Fibroblast of mammary gland (primary cell): ENCODE measurements around the gene MTHFR.

Experiments
- DNase-seq: peaks from one replicate; pipeline ENCODE4 v3.0.0-alpha.2; 2010; ENCODE audit warnings: low read depth
- H3K4me3 ChIP-seq: 2 replicates; pipeline ENCODE4 v1.5.1; 2011; ENCODE audit warnings: low read depth, mild to moderate bottlenecking, low read length, moderate library complexity; ENCODE audit not compliant: control insufficient read depth
- TF ChIP-seq, protein P1 (sequence below): conservative IDR thresholded peaks from 2 replicates; pipeline ENCODE4 v1.5.1; 2011; ENCODE audit warnings: low read depth, low read length, inconsistent platforms; ENCODE audit not compliant: control insufficient read depth, insufficient read depth

The MTHFR gene

DNA sequence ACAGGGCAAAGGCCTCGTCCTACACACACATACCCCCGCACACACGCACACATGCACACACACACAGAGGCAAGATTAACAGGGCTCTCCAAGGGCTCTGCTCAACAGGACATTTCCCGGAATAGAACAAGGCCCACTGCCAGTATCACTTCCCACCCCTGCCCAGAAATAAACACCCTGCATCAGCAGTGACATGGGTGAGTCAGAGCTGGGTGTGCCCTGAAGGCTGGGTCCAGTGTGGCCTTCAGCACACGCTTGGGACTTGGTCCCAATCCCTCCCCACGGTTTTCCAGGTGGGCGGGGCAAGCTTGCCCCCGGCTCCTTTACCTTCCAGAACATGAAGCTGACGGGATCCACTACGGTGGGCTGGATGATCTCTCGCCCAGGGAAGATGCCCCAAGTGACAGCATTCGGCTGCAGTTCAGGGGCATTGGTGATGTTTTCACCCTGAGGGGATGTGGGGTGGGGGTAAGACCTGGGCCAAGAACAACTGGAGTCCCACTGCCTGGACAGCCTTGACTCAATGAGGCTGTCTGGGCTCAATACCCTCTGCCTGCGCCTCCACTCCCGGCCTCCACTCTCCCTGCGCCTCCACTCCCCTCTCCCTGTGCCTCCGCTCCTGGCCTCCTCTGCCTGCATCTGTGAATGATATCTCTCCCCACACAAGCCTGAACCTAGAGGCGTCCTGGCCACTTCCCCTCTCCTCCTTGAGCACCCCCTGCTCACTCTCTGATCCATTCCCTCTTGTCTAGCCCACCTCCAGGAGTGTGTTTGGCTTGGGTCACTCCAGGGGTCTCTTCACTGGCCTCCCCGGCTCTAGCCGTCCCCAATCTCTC is 14.7 kb downstream of the MTHFR start:
- TF ChIP-seq, protein P1, sequence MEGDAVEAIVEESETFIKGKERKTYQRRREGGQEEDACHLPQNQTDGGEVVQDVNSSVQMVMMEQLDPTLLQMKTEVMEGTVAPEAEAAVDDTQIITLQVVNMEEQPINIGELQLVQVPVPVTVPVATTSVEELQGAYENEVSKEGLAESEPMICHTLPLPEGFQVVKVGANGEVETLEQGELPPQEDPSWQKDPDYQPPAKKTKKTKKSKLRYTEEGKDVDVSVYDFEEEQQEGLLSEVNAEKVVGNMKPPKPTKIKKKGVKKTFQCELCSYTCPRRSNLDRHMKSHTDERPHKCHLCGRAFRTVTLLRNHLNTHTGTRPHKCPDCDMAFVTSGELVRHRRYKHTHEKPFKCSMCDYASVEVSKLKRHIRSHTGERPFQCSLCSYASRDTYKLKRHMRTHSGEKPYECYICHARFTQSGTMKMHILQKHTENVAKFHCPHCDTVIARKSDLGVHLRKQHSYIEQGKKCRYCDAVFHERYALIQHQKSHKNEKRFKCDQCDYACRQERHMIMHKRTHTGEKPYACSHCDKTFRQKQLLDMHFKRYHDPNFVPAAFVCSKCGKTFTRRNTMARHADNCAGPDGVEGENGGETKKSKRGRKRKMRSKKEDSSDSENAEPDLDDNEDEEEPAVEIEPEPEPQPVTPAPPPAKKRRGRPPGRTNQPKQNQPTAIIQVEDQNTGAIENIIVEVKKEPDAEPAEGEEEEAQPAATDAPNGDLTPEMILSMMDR: no peak
- DNase-seq: peak; percentile 95
- H3K4me3 ChIP-seq: no peak overlapping the region

DNA sequence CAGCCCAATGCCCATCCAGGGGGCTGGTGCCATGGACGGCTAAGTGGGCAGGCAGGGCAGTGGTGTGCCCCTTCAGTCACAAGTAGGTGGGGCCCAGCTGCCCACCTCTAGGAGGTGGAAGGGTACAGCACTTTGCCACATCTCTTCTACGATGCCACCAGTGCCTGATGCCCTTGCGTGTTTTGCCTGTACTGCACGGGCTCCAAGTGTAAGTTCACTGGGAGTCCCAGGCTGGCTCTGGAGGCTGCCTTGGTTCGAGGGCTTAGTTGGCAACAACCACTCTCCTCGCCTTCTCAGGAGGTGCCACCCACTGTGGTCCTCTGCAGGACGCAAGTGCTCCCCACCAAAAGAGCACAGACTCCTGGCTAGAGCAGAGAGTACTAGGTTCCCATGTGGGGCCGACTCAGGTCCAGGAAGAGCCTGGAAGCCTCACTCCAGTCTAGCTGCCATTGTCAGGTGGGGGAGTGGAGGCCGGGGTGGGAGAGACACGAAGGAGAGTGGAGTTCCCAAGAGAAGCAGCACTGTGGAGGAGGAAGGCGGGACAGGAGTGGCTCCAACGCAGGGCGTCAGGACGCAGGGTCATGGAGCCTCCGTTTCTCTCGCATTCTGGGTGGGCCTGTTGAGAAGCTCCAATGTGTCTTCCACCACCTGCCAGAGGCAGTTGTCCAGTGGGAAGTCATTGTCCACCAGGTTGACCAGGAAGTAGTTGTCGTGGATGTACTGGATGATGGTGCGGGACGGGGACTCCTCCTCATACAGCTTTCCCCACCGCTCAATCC is 15.5 kb downstream of the MTHFR start:
- TF ChIP-seq, protein P1: no peak
- H3K4me3 ChIP-seq: no peak overlapping the region
- DNase-seq: no peak

DNA sequence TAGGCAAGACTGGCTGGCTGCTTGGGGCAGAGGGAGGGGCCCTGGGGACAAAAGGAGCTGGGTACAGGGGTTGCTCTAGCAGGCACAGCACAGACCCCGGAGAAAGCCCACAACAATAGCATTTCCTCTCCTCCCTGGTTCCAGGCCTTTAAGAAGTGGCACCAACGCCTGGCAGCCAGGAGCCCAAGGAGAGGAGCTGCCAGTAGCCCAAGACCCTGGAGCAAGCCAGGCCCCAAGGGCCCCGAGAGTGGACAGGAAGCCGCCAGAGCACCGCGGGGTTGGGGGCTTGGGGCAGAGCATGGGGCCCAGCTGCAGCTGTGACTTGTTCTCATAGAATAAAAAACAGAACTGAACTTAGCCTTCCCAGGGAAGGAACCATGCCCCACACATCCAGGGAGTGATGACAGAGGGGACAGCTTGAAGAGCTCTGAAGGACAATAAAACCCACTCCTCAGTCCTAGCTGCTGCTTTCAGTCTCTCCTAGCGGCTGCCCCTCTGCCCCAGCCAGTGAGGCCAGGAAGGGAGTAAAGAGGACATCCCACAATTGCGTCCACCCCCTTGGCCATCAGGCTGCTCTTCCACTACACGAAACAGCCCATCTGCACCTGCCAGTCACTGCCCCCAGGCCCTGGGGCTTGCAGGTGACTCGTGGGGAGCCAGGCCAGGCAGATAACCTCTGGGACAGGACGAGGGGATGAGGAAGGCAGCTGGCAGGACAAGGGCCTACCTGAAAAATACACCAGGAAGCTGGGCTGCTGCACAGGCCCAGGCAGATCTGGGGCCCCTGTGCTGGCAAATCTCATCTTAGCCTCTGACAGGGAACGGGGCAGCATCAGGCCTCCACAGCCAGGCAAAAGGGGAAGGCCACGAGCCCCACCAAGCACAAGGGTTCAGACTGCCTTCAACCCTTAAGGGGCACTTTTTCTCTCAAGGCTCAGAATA is 16.4 kb downstream of the MTHFR start:
- no peak overlapping the region for H3K4me3 ChIP-seq
- TF ChIP-seq, protein P1: no peak
- DNase-seq: no peak

DNA sequence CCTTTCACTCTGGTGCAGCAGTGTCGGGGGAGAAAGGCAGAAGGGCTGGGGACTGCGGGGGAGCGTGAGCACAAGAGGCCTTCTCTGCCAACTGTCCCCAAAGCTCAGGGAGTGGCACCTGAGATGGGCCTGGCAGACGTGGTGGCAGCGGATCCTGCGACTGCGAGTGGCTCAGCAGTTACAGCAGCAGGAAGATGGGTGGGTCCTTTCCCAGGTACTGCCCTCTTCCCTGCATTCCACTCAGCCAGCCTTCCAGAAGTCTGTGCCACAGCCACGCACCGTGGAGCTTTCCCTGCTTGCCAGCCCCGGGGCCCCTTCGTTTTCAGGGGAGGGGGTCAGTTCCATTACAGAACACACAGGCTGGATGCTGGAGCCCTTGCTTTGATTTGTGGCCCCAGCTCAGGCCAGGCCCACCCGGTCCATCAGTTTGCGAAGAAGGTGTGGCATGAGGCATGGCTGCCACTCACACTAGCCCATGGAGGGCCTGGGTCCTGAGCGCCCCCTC is 17.2 kb downstream of the MTHFR start:
- no peak for DNase-seq
- TF ChIP-seq, protein P1: no peak
- H3K4me3 ChIP-seq: no peak overlapping the region

DNA sequence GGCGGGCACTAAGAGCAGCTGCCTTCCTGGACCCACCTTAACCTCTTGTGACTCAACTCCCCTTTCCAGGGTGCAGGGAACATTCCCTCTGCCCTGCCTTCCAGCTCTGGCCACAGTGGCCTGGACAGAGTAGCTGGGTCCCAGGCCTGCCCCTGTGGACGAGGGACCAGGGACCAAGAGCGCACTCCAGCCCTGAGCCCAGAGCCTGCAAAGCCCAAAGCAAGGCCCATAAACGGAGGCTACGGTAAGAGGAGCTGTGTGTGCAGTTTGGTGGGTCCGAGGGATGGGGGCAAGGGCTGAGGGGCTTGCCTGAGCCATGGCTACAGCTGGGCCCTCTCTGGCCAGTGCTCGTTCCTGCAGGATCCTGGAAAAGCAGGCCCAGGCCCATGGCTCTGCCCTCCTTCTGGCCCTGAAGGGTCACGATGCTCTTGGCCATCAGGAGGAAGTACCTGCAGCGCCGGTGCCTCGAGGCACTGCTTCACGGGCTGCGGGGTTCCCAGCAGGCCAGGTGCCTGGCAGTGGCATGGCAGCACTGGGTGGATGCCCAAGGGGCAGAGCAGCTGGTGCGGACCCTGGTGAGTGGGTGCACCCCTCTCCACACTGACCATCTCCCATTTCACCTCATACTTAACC is 17.8 kb downstream of the MTHFR start:
- no peak overlapping the region for H3K4me3 ChIP-seq
- DNase-seq: no peak
- TF ChIP-seq, protein P1: no peak
